ENCODE results near the gene MED14.
"Not testable (repeated sequence)": the region's sequence is repeated elsewhere in the genome, so short reads cannot be mapped to it uniquely, and the experiment has no call there.

Gene MED14

GRCh38 chrX:40735325-40736169 is at the start of gene MED14:
MED14 (minus strand) TSS chrX:40735542; CDS start chrX:40735412, 130 bp downstream.
- DNase-seq, result peak; percentile 72

GRCh38 chrX:40784516-40785151 is 49.3 kb upstream of the MED14 start:
- no peak for DNase-seq

- not testable (repeated sequence) for DNase-seq
Observed at GRCh38 chrX:40782644-40783259, 47.4 kb upstream of the MED14 start.

GRCh38 chrX:40780951-40781350 is 45.6 kb upstream of the MED14 start:
- DNase-seq, result no peak

- no peak for DNase-seq
Observed at GRCh38 chrX:40780082-40780481, 44.7 kb upstream of the MED14 start.

GRCh38 chrX:40778861-40779575 is 43.7 kb upstream of the MED14 start:
- DNase-seq, result no peak

- no peak for DNase-seq
Observed at GRCh38 chrX:40773809-40774208, 38.5 kb upstream of the MED14 start.

GRCh38 chrX:40773188-40773587 is 37.8 kb upstream of the MED14 start:
- DNase-seq, result no peak

- DNase-seq, result no peak
Observed at GRCh38 chrX:40772290-40772689, 36.9 kb upstream of the MED14 start.

GRCh38 chrX:40761762-40762161 is 26.4 kb upstream of the MED14 start:
- no peak for DNase-seq

- no peak for DNase-seq
Observed at GRCh38 chrX:40759374-40759773, 24.0 kb upstream of the MED14 start.

- no peak for DNase-seq
Observed at GRCh38 chrX:40757058-40757457, 21.7 kb upstream of the MED14 start.

GRCh38 chrX:40755291-40756249 is 20.2 kb upstream of the MED14 start:
- DNase-seq, result no peak

- DNase-seq, result no peak
Observed at GRCh38 chrX:40749681-40750494, 14.5 kb upstream of the MED14 start.

- no peak for DNase-seq
Observed at GRCh38 chrX:40748977-40749376, 13.6 kb upstream of the MED14 start.

GRCh38 chrX:40746521-40746920 is 11.2 kb upstream of the MED14 start:
- DNase-seq, result no peak

GRCh38 chrX:40736170-40736505 is 796 bp upstream of the MED14 start:
- no peak for DNase-seq

GRCh38 chrX:40734971-40735324 is 394 bp downstream of the MED14 start:
- no peak for DNase-seq

- DNase-seq, result no peak
Observed at GRCh38 chrX:40733706-40734105, 1.6 kb downstream of the MED14 start.

GRCh38 chrX:40732499-40732898 is 2.8 kb downstream of the MED14 start:
- DNase-seq, result not testable (repeated sequence)
